A673 (cell line): ENCODE measurements around the gene ZBTB7B.
"Not testable (repeated sequence)": the region's sequence is repeated elsewhere in the genome, so short reads cannot be mapped to it uniquely, and the experiment has no call there.

ENCODE experiments used
- CTCF ChIP-seq: fragments of 300-800, 200-600 bp; sonication (generic); conservative IDR thresholded peaks from 2 replicates; pipeline ENCODE4 v1.5.1; 2017; ENCODE audit warnings: low read depth, mild to moderate bottlenecking, antibody characterized with exemption, low read length, moderate library complexity, mixed read lengths
- EZH2 ChIP-seq: fragments of 200-600 bp; sonication (generic); IDR thresholded peaks from 2 replicates; pipeline ENCODE4 v1.6.1; 2017; ENCODE audit warnings: borderline replicate concordance, low read depth, mild to moderate bottlenecking, mixed read lengths, antibody characterized with exemption, low read length; ENCODE audit not compliant: poor library complexity, severe bottlenecking

GRCh38 chr1:154995301-154995983 is 7.2 kb upstream of the ZBTB7B start:
- TF ChIP-seq CTCF, result peak; percentile 64
- not testable (repeated sequence) for TF ChIP-seq EZH2
